ENCODE results near the gene TMEM164.

- TF ChIP-seq LEF1 (IDR thresholded peaks at IDR 0.05; ENCODE audit: borderline replicate concordance) (no peak), SP1 (IDR thresholded peaks at IDR 0.05) (no peak), FOXM1 (IDR thresholded peaks at IDR 0.05; ENCODE audit: borderline replicate concordance) (no peak), L3MBTL2 (conservative IDR thresholded peaks at IDR 0.05) (no peak), ZNF384 (IDR thresholded peaks at IDR 0.05) (no peak), CTBP1 (IDR thresholded peaks at IDR 0.05; ENCODE audit: borderline replicate concordance) (no peak), BHLHE40 (IDR thresholded peaks at IDR 0.05; ENCODE audit: borderline replicate concordance) (no peak), ELF4 (IDR thresholded peaks at IDR 0.05) (no peak), HDGF (IDR thresholded peaks at IDR 0.05; ENCODE audit: borderline replicate concordance) (no peak), TARDBP (IDR thresholded peaks at IDR 0.05) (no peak), NFRKB (IDR thresholded peaks at IDR 0.05) (no peak), FOXK2 (IDR thresholded peaks at IDR 0.05) (no peak), SUZ12 (IDR thresholded peaks at IDR 0.05) (no peak)
- TF ChIP-seq, protein P1, sequence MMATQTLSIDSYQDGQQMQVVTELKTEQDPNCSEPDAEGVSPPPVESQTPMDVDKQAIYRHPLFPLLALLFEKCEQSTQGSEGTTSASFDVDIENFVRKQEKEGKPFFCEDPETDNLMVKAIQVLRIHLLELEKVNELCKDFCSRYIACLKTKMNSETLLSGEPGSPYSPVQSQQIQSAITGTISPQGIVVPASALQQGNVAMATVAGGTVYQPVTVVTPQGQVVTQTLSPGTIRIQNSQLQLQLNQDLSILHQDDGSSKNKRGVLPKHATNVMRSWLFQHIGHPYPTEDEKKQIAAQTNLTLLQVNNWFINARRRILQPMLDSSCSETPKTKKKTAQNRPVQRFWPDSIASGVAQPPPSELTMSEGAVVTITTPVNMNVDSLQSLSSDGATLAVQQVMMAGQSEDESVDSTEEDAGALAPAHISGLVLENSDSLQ (IDR thresholded peaks at IDR 0.05), result no peak
Observed at GRCh38 chrX:110180928-110181310, 178.0 kb downstream of the TMEM164 start.

Data from HEK293T (cell line).